Sigmoid colon (tissue), 7 donors: ENCODE measurements around the gene SAMD14. TPM values are rescaled to one million over a fixed set of nuclear protein-coding genes. Genes with fewer than 3 reads are reported as not detected.

Experiments
- DNase-seq: peaks from one replicate; pipeline ENCODE4 v3.0.0-alpha.2; 2019
- H3K27ac ChIP-seq, 4 donors: fragments of 200-600 bp; sonication (generic); one replicate each; pipeline ENCODE4 v1.5.1; 2016 to 2019; ENCODE audit warnings: mild to moderate bottlenecking in 1 of 4
- H3K27me3 ChIP-seq, 3 donors: fragments of 200-600 bp; sonication (generic); one replicate each; pipeline ENCODE4 v1.5.1; 2019; ENCODE audit warnings: mild to moderate bottlenecking in 1 of 3
- H3K36me3 ChIP-seq, 4 donors: fragments of 200-600 bp; sonication (generic); one replicate each; pipeline ENCODE4 v1.5.1; 2016 to 2019
- H3K4me1 ChIP-seq, 4 donors: fragments of 200-600 bp; sonication (generic); one replicate each; pipeline ENCODE4 v1.5.1; 2017 to 2019
- H3K4me3 ChIP-seq, 4 donors: fragments of 200-600 bp; sonication (generic); one replicate each; pipeline ENCODE4 v1.5.1; 2017 to 2019; ENCODE audit warnings: mild to moderate bottlenecking in 2 of 4, moderate library complexity in 1 of 4
- H3K9me3 ChIP-seq, 4 donors: fragments of 200-600 bp in 3 of 4; sonication (generic) in 3 of 4; one replicate each; pipeline versions ENCODE4 v1.5.1 to v1.6.1; 2013 to 2019
- CTCF ChIP-seq, 4 experiments: fragments of 450-650 bp in 3 of 4; fragments of 200-600 bp in 1 of 4; IDR thresholded peaks; one replicate each; pipeline ENCODE4 v1.5.1; 2016 to 2019; ENCODE audit warnings: antibody characterized with exemption in 4 of 4, mild to moderate bottlenecking in 3 of 4, moderate library complexity in 2 of 4
- EP300 ChIP-seq, 4 donors: sonication (generic); formaldehyde crosslinking; IDR thresholded peaks; one replicate each; pipeline ENCODE4 v1.6.1; 2017; ENCODE audit warnings: antibody characterized with exemption in 4 of 4
- POLR2A ChIP-seq, 2 donors: fragments of 450-650 bp; IDR thresholded peaks; one replicate each; pipeline ENCODE4 v1.6.1; 2016; ENCODE audit warnings: antibody characterized with exemption in 2 of 2, mild to moderate bottlenecking in 2 of 2, moderate library complexity in 2 of 2
- POLR2AphosphoS5 ChIP-seq, 4 donors: sonication (generic); formaldehyde crosslinking; IDR thresholded peaks; one replicate each; pipeline ENCODE4 v1.6.1; 2017; ENCODE audit warnings: antibody characterized with exemption in 4 of 4
- WGBS, 2 donors: extraction: QIAGEN DNeasy Blood & Tissue Kit; methylation state at CpG; one replicate each; pipeline ENCODE4 v1.1.7; 2013; 5-methylcytosine and 5-hydroxymethylcytosine counted together
- intact Hi-C: fragments of 100-400 bp; cut with DNase I; formaldehyde crosslinking; loops from one replicate; pipeline ENCODE4 v1.15.1; 2023
- polyA plus RNA-seq, 3 donors: library from polyadenylated mRNA; stranded (reverse); fragments of 200-250 nt; gene quantifications; one replicate each; pipeline ENCODE4 v1.2.3, GENCODE V29; 2013
- total RNA-seq, 4 donors: library from RNA; depleted of rRNA; stranded (reverse); fragments of >200 nt; gene quantifications; one replicate each; pipeline ENCODE4 v1.1.0, GENCODE V29; 2016
- donor health status: healthy with polysubstance abuse.
- donor health status: Bipolar disorder and iron deficiency.
- donor health status: healthy.

The SAMD14 gene
- total and polyA plus RNA-seq, 7 donors = 0.16 to 2.5 (median 0.92) TPM

GRCh38 chr17:50147841-50148225 lies 17.9 kb upstream of the SAMD14 start:
- Histone ChIP-seq H3K4me1 (peaks cover 0 to 67% (median 56%) of the 10 kb centered on the region in 4 donors), H3K27me3 (no peaks in the 10 kb centered on the region), H3K9me3 (no peaks in the 10 kb centered on the region), H3K36me3 (peaks cover 7 to 24% (median 17%) of the 10 kb centered on the region in 4 donors), H3K4me3 (peak overlapping the region; percentile 69 to 92 (median 82)), H3K27ac (peak overlapping the region; percentile 89 to 95 (median 92))
- 13 to 17% methylated on average over 5 of the region's 5 CpGs for WGBS, 2 donors
- no peak for DNase-seq
- no peak for TF ChIP-seq POLR2A (IDR thresholded peaks at IDR 0.05)
- no peak for TF ChIP-seq EP300 (IDR thresholded peaks at IDR 0.05)
- no peak for TF ChIP-seq POLR2AphosphoS5 (IDR thresholded peaks at IDR 0.05)
- no peak for TF ChIP-seq CTCF (IDR thresholded peaks at IDR 0.05)
- intact Hi-C loops = no loop called here

GRCh38 chr17:50146927-50147665 lies 17.1 kb upstream of the SAMD14 start:
- peaks cover 7 to 32% (median 21%) of the 10 kb centered on the region in 4 donors for H3K36me3 ChIP-seq
- peak overlapping the region; percentile 10 to 92 (median 79) for H3K4me3 ChIP-seq
- H3K4me1 ChIP-seq = peaks cover 0 to 60% (median 49%) of the 10 kb centered on the region in 4 donors
- peak overlapping the region; percentile 89 to 95 (median 92) for H3K27ac ChIP-seq
- DNase-seq = no peak
- no peaks in the 10 kb centered on the region for H3K9me3 ChIP-seq
- intact Hi-C loops = no loop called here
- WGBS, 2 donors = 43 to 56% methylated on average over 15 of the region's 15 CpGs
- no peak for TF ChIP-seq CTCF (IDR thresholded peaks at IDR 0.05)
- TF ChIP-seq POLR2AphosphoS5 (IDR thresholded peaks at IDR 0.05) = peak in 1 of 4 donors; percentile 8
- H3K27me3 ChIP-seq = no peaks in the 10 kb centered on the region

GRCh38 chr17:50146230-50146926 lies 16.4 kb upstream of the SAMD14 start:
- TF ChIP-seq CTCF (IDR thresholded peaks at IDR 0.05) (no peak), POLR2AphosphoS5 (IDR thresholded peaks at IDR 0.05) (no peak), EP300 (IDR thresholded peaks at IDR 0.05) (no peak), POLR2A (IDR thresholded peaks at IDR 0.05) (no peak)
- H3K4me1 ChIP-seq = peaks cover 0 to 53% (median 43%) of the 10 kb centered on the region in 4 donors

DNA sequence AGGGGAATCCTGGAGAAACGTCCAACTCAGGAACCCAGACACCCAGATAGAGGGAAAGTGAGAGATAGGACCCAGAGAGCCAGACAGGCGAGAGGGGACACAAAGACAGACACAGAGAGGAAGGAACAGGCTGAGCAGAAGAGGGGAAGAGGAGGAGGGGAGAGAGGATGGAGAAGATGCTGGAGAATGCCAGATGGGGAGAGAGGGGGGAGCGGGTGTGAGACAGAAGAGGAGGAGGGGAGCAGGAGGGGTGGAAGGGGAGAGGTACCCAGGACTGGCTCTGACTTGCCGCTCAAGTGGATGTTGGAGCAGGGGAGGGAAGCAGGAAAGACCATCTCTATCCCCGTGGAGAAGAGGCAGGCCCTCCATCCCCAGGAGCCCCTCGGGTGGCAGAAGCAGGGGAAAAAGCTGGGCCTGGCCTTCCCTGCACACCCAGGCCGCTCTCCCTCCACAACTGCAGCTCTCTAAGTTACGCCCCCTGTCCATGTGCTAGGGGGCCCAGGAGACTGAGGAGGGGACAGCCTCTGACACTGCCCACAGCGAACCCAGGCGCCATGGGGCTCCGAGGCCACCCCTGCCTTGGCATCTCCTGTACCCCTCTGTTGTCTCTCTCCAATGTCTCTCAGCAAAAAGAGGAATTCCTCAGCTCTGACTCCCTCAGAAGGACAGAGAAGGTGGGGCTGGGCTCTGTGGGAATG lies 15.7 kb upstream of the SAMD14 start:
- Histone ChIP-seq H3K36me3 (peaks cover 10 to 46% (median 28%) of the 10 kb centered on the region in 4 donors), H3K4me3 (peak overlapping the region in 1 of 4 donors; percentile 89), H3K27me3 (no peaks in the 10 kb centered on the region), H3K4me1 (peaks cover 0 to 49% (median 41%) of the 10 kb centered on the region in 4 donors), H3K27ac (peak overlapping the region; percentile 89 to 95 (median 92)), H3K9me3 (no peaks in the 10 kb centered on the region)
- no peak for DNase-seq
- 74 to 84% methylated on average over 11 of the region's 11 CpGs for WGBS, 2 donors
- intact Hi-C loops = no loop called here
- TF ChIP-seq EP300 (IDR thresholded peaks at IDR 0.05) = no peak
- no peak for TF ChIP-seq POLR2A (IDR thresholded peaks at IDR 0.05)

More at GRCh38 chr17:50146230-50146926, 16.4 kb upstream of the SAMD14 start:
- intact Hi-C loops = no loop called here
- H3K9me3 ChIP-seq = no peaks in the 10 kb centered on the region
- no peak for DNase-seq
- no peaks in the 10 kb centered on the region for H3K27me3 ChIP-seq
- H3K27ac ChIP-seq = peak overlapping the region; percentile 89 to 95 (median 92)
- peaks cover 7 to 39% (median 23%) of the 10 kb centered on the region in 4 donors for H3K36me3 ChIP-seq
- H3K4me3 ChIP-seq = peak overlapping the region in 2 of 4 donors; percentile 89 to 92
- 77 to 79% methylated on average over 10 of the region's 10 CpGs for WGBS, 2 donors
